HEK293 (cell line): ENCODE data around the gene HSPB6.

Experiments used
- CTCF ChIA-PET: fragments of 350-600 bp; formaldehyde crosslinking; extraction: SDS; loops from one replicate; lab custom pipeline; 2021; ENCODE audit warnings: antibody characterized with exemption; lab: Yijun Ruan, JAX
- POLR2A ChIA-PET: fragments of 300-600 bp; formaldehyde crosslinking; extraction: SDS; loops from one replicate; lab custom pipeline; 2020; ENCODE audit warnings: antibody characterized with exemption, inconsistent platforms; lab: Yijun Ruan, JAX
- H3K27ac ChIP-seq: fragments of 200-500 bp; sonication (Bioruptor generic); 2 replicates; pipeline ENCODE4 v1.5.1; 2014; ENCODE audit warnings: low read depth, low read length, control low read depth, inconsistent platforms; ENCODE audit errors: extremely low read depth
- H3K36me3 ChIP-seq, 2 experiments: fragments of 200-500 bp in 1 of 2; sonication (Bioruptor generic) in 1 of 2; 1 replicate in 1 of 2; 2 replicates in 1 of 2; pipeline ENCODE4 v1.5.1; 2014 to 2017; ENCODE audit warnings: inconsistent platforms in 2 of 2, low read length in 2 of 2; ENCODE audit not compliant: control insufficient read depth in 2 of 2, insufficient read depth in 1 of 2
- H3K4me1 ChIP-seq: fragments of 200-500 bp; sonication (Bioruptor generic); 2 replicates; pipeline ENCODE4 v1.5.1; 2014; ENCODE audit warnings: mild to moderate bottlenecking, low read length, inconsistent platforms; ENCODE audit not compliant: control insufficient read depth, insufficient read depth
- H3K4me3 ChIP-seq: 2 replicates; pipeline ENCODE4 v1.5.1; 2011; ENCODE audit warnings: low read depth, mild to moderate bottlenecking, control low read depth, low read length, moderate library complexity
- H3K9me3 ChIP-seq: fragments of 200-500 bp; sonication (Bioruptor generic); 2 replicates; pipeline ENCODE4 v1.5.1; 2014; ENCODE audit warnings: low read depth, low read length, inconsistent platforms; ENCODE audit not compliant: control insufficient read depth, insufficient read depth
- BCL6B ChIP-seq: fragments of 450-650 bp; formaldehyde crosslinking; IDR thresholded peaks from 2 replicates; pipeline ENCODE4 v1.5.1; 2017; ENCODE audit warnings: missing biosample characterization, missing genetic modification characterization
- EGR2 ChIP-seq: fragments of 450-650 bp; formaldehyde crosslinking; IDR thresholded peaks from 2 replicates; pipeline ENCODE4 v1.5.1; 2016; ENCODE audit warnings: low read depth, missing biosample characterization, missing genetic modification characterization
- GLIS2 ChIP-seq: fragments of 450-650 bp; formaldehyde crosslinking; IDR thresholded peaks from 2 replicates; pipeline ENCODE4 v1.5.1; 2016; ENCODE audit warnings: missing biosample characterization, missing genetic modification characterization
- INSM2 ChIP-seq: fragments of 450-650 bp; formaldehyde crosslinking; IDR thresholded peaks from 2 replicates; pipeline ENCODE4 v1.5.1; 2016; ENCODE audit warnings: missing biosample characterization, missing genetic modification characterization
- SCRT2 ChIP-seq: fragments of 450-650 bp; formaldehyde crosslinking; IDR thresholded peaks from 2 replicates; pipeline ENCODE4 v1.5.1; 2016; ENCODE audit warnings: missing biosample characterization, missing genetic modification characterization
- ZBTB20 ChIP-seq: fragments of 450-650 bp; formaldehyde crosslinking; IDR thresholded peaks from 2 replicates; pipeline ENCODE4 v1.5.1; 2016; ENCODE audit warnings: missing biosample characterization, missing genetic modification characterization
- ZBTB44 ChIP-seq: fragments of 450-650 bp; IDR thresholded peaks from 2 replicates; pipeline ENCODE4 v1.5.1; 2018; ENCODE audit warnings: missing biosample characterization, mild to moderate bottlenecking, missing genetic modification characterization
- ZBTB7A ChIP-seq: fragments of 450-650 bp; formaldehyde crosslinking; IDR thresholded peaks from 2 replicates; pipeline ENCODE4 v1.5.1; 2016; ENCODE audit warnings: low read depth, missing biosample characterization, missing genetic modification characterization
- ZNF10 ChIP-seq: fragments of 450-650 bp; formaldehyde crosslinking; IDR thresholded peaks from 2 replicates; pipeline ENCODE4 v1.5.1; 2017; ENCODE audit warnings: missing biosample characterization, missing genetic modification characterization
- ZNF140 ChIP-seq: fragments of 450-650 bp; formaldehyde crosslinking; IDR thresholded peaks from 2 replicates; pipeline ENCODE4 v1.5.1; 2016; ENCODE audit warnings: missing biosample characterization, missing genetic modification characterization
- ZNF175 ChIP-seq: fragments of 450-650 bp; formaldehyde crosslinking; IDR thresholded peaks from 2 replicates; pipeline ENCODE4 v1.5.1; 2016; ENCODE audit warnings: missing biosample characterization, missing genetic modification characterization
- ZNF221 ChIP-seq: fragments of 450-650 bp; formaldehyde crosslinking; IDR thresholded peaks from 2 replicates; pipeline ENCODE4 v1.5.1; 2017; ENCODE audit warnings: missing biosample characterization, missing genetic modification characterization, borderline replicate concordance
- ZNF292 ChIP-seq: fragments of 450-650 bp; formaldehyde crosslinking; IDR thresholded peaks from 2 replicates; pipeline ENCODE4 v1.5.1; 2016; ENCODE audit warnings: low read depth, missing biosample characterization, missing genetic modification characterization, borderline replicate concordance
- ZNF404 ChIP-seq: fragments of 450-650 bp; formaldehyde crosslinking; IDR thresholded peaks from 2 replicates; pipeline ENCODE4 v1.5.1; 2017; ENCODE audit warnings: missing biosample characterization, missing genetic modification characterization
- ZNF501 ChIP-seq: fragments of 450-650 bp; formaldehyde crosslinking; IDR thresholded peaks from 2 replicates; pipeline ENCODE4 v1.5.1; 2016; ENCODE audit warnings: missing biosample characterization, missing genetic modification characterization
- TF ChIP-seq, protein P1 (sequence below): fragments of 450-650 bp; formaldehyde crosslinking; IDR thresholded peaks from 2 replicates; pipeline ENCODE4 v1.5.1; 2016; ENCODE audit warnings: missing biosample characterization, missing genetic modification characterization
- TF ChIP-seq, protein P2 (sequence below): fragments of 450-650 bp; formaldehyde crosslinking; IDR thresholded peaks from 2 replicates; pipeline ENCODE4 v1.5.1; 2016; ENCODE audit warnings: missing biosample characterization, missing genetic modification characterization

HSPB6 gene

GRCh38 chr19:35729763-35730162 lies 27.1 kb downstream of the HSPB6 start:
- TF ChIP-seq EGR2 (tag by site-specific recombination) (no peak), ZNF404 (tag by site-specific recombination) (no peak), ZNF140 (tag by site-specific recombination) (no peak), BCL6B (no peak), INSM2 (tag by site-specific recombination) (no peak), GLIS2 (tag by site-specific recombination) (no peak), ZNF501 (no peak), ZNF221 (tag by site-specific recombination) (no peak), ZNF175 (tag by site-specific recombination) (no peak), ZBTB44 (tag by site-specific recombination) (no peak), ZBTB7A (tag by site-specific recombination) (no peak), ZNF10 (tag by site-specific recombination) (no peak), SCRT2 (tag by site-specific recombination) (no peak), ZNF292 (tag by site-specific recombination) (no peak), ZBTB20 (no peak)
- TF ChIP-seq, protein P1, sequence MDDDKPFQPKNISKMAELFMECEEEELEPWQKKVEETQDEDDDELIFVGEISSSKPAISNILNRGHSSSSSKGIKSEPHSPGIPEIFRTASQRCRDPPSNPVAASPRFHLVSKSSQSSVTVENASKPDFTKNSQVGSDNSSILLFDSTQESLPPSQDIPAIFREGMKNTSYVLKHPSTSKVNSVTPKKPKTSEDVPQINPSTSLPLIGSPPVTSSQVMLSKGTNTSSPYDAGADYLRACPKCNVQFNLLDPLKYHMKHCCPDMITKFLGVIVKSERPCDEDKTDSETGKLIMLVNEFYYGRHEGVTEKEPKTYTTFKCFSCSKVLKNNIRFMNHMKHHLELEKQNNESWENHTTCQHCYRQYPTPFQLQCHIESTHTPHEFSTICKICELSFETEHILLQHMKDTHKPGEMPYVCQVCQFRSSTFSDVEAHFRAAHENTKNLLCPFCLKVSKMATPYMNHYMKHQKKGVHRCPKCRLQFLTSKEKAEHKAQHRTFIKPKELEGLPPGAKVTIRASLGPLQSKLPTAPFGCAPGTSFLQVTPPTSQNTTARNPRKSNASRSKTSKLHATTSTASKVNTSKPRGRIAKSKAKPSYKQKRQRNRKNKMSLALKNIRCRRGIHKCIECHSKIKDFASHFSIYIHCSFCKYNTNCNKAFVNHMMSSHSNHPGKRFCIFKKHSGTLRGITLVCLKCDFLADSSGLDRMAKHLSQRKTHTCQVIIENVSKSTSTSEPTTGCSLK = no peak
- TF ChIP-seq, protein P2, sequence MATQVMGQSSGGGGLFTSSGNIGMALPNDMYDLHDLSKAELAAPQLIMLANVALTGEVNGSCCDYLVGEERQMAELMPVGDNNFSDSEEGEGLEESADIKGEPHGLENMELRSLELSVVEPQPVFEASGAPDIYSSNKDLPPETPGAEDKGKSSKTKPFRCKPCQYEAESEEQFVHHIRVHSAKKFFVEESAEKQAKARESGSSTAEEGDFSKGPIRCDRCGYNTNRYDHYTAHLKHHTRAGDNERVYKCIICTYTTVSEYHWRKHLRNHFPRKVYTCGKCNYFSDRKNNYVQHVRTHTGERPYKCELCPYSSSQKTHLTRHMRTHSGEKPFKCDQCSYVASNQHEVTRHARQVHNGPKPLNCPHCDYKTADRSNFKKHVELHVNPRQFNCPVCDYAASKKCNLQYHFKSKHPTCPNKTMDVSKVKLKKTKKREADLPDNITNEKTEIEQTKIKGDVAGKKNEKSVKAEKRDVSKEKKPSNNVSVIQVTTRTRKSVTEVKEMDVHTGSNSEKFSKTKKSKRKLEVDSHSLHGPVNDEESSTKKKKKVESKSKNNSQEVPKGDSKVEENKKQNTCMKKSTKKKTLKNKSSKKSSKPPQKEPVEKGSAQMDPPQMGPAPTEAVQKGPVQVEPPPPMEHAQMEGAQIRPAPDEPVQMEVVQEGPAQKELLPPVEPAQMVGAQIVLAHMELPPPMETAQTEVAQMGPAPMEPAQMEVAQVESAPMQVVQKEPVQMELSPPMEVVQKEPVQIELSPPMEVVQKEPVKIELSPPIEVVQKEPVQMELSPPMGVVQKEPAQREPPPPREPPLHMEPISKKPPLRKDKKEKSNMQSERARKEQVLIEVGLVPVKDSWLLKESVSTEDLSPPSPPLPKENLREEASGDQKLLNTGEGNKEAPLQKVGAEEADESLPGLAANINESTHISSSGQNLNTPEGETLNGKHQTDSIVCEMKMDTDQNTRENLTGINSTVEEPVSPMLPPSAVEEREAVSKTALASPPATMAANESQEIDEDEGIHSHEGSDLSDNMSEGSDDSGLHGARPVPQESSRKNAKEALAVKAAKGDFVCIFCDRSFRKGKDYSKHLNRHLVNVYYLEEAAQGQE (tag by site-specific recombination) = no peak
- H3K27ac ChIP-seq = peak overlapping the region; percentile 31; the same call in 1 of the 2 replicates
- no peaks in the 10 kb centered on the region for H3K4me1 ChIP-seq
- no peak overlapping the region for H3K4me3 ChIP-seq
- H3K36me3 ChIP-seq = peaks cover 97 to 98% of the 10 kb centered on the region in 2 experiments
- H3K9me3 ChIP-seq = no peaks in the 10 kb centered on the region
- ChIA-PET POLR2A (interaction anchor here (1.3 to 13.6 kb wide), 3 partner anchors 8 to 19 kb away, joined by 4 to 204 read pairs (median 7); partner anchors contain the start of genes IGFLR1 and LIN37), CTCF (interaction anchor here (1.0 kb wide), 1 partner anchor 35 kb away, joined by 3 read pairs; no protein-coding TSS in a partner anchor)
